GM13976 (cell line): ENCODE results near the gene SFXN4.
"Not testable (repeated sequence)": the region's sequence is repeated elsewhere in the genome, so short reads cannot be mapped to it uniquely, and the experiment has no call there.

Experiments
- DNase-seq: peaks from one replicate; pipeline ENCODE4 v3.0.0; 2012; ENCODE audit warnings: low spot score
- CTCF ChIP-seq: IDR thresholded peaks from 2 replicates; pipeline ENCODE4 v1.5.1; 2012; ENCODE audit warnings: borderline replicate concordance, mild to moderate bottlenecking; ENCODE audit not compliant: insufficient read depth; ENCODE audit errors: extremely low read depth, missing control alignments, control extremely low read depth
- in situ Hi-C: fragments of 300-500 bp; cut with MboI; formaldehyde crosslinking; loops from one replicate; pipeline ENCODE4 v1.12.0; 2022; ENCODE audit warnings: low sequenced_read_pairs, mixed read lengths, inconsistent platforms; ENCODE audit not compliant: unreplicated experiment

SFXN4 gene

DNA sequence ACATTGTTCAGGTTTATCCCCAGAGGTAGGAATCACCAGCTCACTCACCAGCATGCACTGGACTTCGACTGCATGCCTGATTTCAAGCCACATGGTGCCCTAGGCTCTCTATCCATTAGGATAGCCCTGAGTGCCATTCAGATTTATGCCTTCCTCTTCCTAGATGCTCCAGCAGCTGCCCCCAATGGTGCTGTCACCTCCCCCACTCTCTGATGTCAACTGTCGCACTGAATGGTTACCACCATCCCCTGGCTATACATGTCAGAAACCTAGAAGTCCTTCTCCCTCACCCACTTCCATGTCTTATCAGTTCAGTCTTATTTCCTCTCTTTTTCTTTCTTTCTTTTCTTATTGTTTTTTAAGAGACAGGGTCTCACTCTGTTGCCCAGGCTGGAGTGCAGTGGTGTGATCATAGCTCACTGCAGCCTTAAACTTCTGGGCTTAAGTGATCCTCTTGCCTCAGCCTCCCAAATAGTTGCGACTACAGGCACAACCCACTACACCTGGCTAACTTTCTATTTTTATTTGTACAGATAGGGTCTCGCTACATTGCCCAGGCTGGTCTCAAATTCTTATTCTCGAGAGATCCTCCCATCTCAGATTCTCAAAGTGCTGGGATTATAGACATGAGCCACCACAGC lies 2.9 kb downstream of the SFXN4 start:
- no peak for TF ChIP-seq CTCF
- DNase-seq: no peak
- in situ Hi-C loops: no loop called here

DNA sequence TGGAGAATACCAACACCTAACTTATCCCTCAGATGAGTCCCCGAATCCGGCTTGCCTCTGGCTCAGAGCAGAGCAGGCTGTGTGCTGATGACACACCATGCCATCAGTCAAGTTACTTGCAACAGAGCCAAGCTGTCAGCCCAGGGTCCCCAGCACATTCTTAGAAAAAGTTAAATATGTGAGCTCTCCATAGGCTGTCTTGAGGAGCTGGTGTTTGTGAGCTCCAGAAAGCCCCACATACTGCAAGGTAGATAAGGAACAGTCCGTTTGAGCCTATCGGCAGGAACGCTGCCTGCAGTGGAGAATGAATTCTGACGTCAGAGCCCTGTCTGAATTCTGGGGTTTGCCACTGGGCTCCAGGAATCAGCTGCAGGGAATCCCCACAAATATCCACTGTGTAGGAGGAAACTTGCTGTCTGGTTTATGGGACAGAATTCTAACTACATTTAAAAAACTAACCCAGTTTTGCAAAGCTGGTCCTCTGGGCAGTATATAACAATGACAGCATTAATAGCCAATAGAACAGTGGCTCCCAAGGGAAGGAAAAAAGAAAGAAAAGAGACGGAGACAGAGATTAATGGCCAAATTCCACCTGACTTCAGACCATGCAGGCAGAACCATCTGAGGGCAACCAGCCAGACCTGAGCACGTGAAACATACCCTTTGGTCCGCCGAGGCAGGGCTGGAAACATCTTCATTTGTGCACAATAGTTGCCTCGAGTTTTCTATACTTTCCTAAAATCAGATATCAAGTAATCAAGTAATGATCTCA lies 3.6 kb downstream of the SFXN4 start:
- in situ Hi-C loops: no loop called here
- no peak for TF ChIP-seq CTCF
- DNase-seq: no peak

GRCh38 chr10:119159332-119159731 lies 6.2 kb downstream of the SFXN4 start:
- TF ChIP-seq CTCF: no peak
- in situ Hi-C loops: no loop called here

DNA sequence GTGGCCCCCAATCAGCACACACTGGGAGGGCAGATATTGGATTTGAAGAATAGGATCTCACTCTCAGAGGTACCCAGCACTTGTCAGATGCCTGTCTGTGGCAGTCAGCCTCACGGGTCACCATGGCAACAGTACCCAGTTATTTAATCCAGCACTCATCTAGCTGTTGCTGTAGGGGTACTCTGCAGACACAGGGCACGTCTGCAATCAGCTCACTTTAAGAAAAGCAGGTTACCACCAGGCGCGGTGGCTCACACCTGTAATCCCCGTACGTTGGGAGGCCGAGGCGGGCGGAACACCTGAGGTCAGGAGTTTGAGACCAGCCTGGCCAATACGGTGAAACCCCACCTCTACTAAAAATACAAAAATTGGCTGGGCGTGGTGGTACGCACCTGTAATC lies 11.9 kb downstream of the SFXN4 start:
- in situ Hi-C loops: no loop called here
- no peak for TF ChIP-seq CTCF
- no peak for DNase-seq

More at GRCh38 chr10:119159332-119159731, 6.2 kb downstream of the SFXN4 start:
- no peak for DNase-seq

- in situ Hi-C loops: no loop called here
- TF ChIP-seq CTCF: no peak
- no peak for DNase-seq
Measured at GRCh38 chr10:119153041-119153440, 12.5 kb downstream of the SFXN4 start.

DNA sequence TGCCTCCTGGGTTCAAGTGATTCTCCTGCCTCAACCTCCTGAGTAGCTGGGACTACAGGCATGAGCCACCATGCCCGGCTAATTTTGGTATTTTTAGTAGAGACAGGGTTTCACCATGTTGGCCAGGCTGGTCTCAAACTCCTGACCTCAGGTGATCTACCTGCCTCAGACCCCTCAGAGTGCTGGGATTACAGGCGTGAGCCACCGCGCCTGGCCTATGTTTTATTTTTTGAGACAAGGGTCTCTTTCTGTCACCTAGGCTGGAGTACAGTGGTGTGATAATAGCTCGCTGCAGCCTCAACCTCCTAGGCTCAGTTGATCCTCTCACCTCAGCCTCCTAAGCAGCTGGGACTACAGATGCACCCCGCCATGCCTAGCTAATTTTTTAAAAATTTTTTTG lies 13.9 kb downstream of the SFXN4 start:
- DNase-seq, in situ Hi-C loops: not testable (repeated sequence)

GRCh38 chr10:119149729-119150128 lies 15.8 kb downstream of the SFXN4 start:
- TF ChIP-seq CTCF: no peak
- in situ Hi-C loops: no loop called here
- DNase-seq: no peak
